Stimulated activated CD8-positive, alpha-beta memory T cell treated with anti-CD3 and anti-CD28 coated beads, Interleukin-7, amount 100 ng/mL, for 1 hour (primary cell): ENCODE data around the gene OBP2B.
"Not testable (repeated sequence)": the region's sequence is repeated elsewhere in the genome, so short reads cannot be mapped to it uniquely, and the experiment has no call there.

Experiments
- DNase-seq, 2 donors: peaks; one replicate each; pipeline ENCODE4 v3.0.0-alpha.2; 2020; ENCODE audit warnings: low read depth in 2 of 2

Gene OBP2B

GRCh38 chr9:133221177-133221809 is 12.2 kb upstream of the OBP2B start:
- DNase-seq: no peak

- DNase-seq: not testable (repeated sequence)
Measured at GRCh38 chr9:133218049-133218975, 9.3 kb upstream of the OBP2B start.

- DNase-seq: not testable (repeated sequence)
Measured at GRCh38 chr9:133217333-133217988, 8.4 kb upstream of the OBP2B start.

GRCh38 chr9:133214276-133214675 is 5.2 kb upstream of the OBP2B start:
- not testable (repeated sequence) for DNase-seq

DNA sequence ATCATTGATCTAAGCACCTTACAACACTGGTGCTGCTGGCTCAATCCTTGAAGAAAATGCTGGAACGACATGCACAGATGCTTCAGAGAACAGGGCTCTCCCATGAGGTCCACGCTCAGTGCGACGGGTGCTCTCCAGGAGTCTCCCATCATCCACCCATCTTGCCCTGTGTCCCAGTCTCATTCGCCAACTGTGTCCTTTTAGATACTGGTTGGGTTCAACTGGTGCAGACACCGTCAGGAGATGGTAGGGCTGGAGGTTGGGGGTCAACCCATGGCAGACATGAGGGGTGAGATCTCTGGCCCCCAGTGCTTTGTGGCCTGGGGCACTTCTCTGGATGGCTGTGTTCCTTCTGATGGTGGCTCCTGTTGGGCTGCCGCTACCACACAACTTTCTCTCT is 1.6 kb upstream of the OBP2B start:
- no peak for DNase-seq

GRCh38 chr9:133210202-133210532 is 1.1 kb upstream of the OBP2B start:
- no peak for DNase-seq

- DNase-seq: not testable (repeated sequence)
Measured at GRCh38 chr9:133209327-133210201, 514 bp upstream of the OBP2B start.

DNA sequence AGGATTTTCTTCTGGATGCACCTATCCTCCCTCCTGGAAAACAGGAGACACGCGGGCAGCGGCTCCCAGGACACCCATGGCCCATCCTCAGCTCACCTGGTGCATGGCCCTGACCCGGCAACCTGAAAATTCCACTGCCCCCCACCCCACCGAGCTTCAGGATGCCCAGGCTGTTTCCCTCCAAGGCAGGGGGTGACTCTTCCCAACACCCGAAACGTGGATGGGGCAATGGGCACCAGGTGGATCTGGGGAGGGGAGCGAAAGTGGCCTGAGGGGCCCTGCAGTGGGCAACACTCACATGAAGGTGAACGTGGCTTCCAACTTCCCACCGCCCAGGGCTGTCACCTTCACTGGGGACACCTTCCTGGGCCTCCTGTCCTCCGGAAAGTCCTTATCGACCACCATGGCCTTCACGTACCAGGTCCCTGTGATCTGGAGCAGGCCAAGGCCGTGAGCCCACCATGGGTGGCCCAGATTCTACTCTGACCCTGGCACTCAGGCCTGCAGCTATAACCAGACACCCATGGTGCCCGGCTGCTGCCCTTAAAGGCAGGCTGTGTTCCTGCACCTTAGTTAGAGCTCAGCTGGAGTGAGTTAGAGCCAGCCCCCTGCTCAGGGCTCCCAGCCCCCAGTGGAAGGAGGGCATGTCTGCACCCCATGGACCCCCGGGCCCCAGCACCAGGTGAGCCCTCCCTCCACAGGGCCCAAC is 725 bp downstream of the OBP2B start:
- DNase-seq: not testable (repeated sequence)

GRCh38 chr9:133207540-133208170 is 1.4 kb downstream of the OBP2B start:
- no peak for DNase-seq

GRCh38 chr9:133207021-133207531 is 2.0 kb downstream of the OBP2B start:
- no peak for DNase-seq

DNA sequence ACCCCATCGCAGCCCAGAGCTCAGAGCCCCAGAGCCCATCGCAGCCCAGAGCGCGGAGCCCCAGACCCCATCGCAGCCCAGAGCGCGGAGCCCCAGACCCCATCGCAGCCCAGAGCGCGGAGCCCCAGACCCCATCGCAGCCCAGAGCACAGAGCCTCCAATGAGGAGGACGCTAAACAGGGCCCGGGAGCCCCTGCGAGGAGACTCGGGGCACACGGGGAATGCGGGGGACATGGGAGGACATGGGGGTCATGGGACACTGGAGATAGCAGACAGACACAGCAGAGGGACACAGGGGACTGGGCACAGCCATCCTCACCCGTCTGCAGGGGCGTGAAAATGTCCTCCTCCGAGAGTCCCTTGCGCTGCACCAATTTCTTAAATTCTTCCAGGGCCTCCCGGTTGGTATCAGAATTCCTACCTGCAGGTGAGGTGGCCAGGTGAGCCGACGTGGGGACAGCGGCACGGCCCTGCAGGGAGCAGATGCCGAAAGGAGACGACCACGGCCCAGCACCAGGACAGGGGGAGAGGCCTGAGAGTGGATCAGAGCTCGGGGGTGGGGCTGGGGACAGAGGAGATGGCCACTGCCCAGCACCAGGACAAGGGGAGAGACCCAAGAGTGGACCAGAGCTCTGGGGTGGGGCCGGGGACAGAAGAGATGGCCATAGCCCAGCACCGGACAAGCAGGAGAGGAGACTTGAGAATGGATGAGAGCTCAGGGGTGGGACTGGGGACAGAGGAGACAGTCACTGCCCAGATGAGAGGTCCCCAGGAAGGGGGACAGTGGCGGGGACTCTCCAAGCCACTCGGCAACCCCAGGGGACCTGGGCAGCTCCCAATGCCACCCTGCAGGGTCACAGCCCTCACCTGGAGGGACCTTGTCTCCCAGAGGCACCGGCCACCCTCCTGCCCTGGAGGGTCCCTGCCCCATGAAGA is 2.8 kb downstream of the OBP2B start:
- no peak for DNase-seq

- DNase-seq: not testable (repeated sequence)
Measured at GRCh38 chr9:133205481-133205887, 3.6 kb downstream of the OBP2B start.

GRCh38 chr9:133204993-133205336 is 4.1 kb downstream of the OBP2B start:
- DNase-seq: no peak

- DNase-seq: no peak
Measured at GRCh38 chr9:133204335-133204992, 4.6 kb downstream of the OBP2B start.

DNA sequence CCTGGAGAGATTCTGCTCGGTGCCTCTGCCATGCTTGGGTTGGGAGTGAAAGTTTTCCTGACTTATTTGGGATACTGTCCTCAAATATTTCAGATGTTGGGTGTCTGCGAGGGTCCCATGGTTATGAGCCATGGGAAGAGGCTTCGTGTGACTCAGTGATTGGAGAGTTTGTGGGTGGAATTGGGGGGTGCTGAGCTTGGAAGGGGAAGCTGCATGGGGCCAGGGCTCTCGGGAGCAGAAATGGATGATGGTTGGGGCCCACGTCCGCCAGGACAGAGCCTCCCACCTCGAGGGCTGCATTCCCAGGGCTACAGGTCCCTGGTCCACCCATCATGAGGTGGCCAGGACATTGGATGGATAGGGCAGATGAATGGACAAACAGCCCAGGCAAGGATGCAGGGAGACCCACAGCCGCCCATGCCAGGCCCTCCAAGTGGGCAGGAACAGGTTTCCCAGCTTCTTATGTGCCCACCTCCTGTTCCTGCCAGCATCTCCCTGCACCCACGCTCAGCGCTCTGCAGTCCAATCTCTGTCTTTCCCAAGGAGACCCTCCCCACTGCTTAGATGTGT is 5.5 kb downstream of the OBP2B start:
- DNase-seq: no peak

GRCh38 chr9:133202688-133203453 is 6.2 kb downstream of the OBP2B start:
- DNase-seq: no peak

- DNase-seq: no peak
Measured at GRCh38 chr9:133202145-133202513, 6.9 kb downstream of the OBP2B start.
